ENCODE data around the gene DPP6. TPM values are rescaled to one million over a fixed set of nuclear protein-coding genes. Genes with fewer than 3 reads are reported as not detected.

The DPP6 gene
- total RNA-seq, 2 experiments from 2014 or later = not detected

GRCh38 chr7:154748089-154748786 is 696.0 kb downstream of the DPP6 start:
- BruUV-seq (replicated peaks) = no TSS peak
- Histone ChIP-seq H2AFZ (ENCODE audit: low read length) (no peak overlapping the region), H3K4me1 (ENCODE audit: insufficient read depth, low read length, poor library complexity, severe bottlenecking) (no peaks in the 10 kb centered on the region), H3K36me3 (ENCODE audit: insufficient read depth, low read length) (no peaks in the 10 kb centered on the region), H3K27ac (ENCODE audit: low read depth, low read length, poor library complexity, severe bottlenecking) (no peak overlapping the region), H4K20me1 (ENCODE audit: insufficient read depth, low read length) (no peaks in the 10 kb centered on the region), H3K9me2 (ENCODE audit: insufficient read depth, low read length) (no peaks in the 10 kb centered on the region), H3K4me2 (ENCODE audit: low read length) (no peak overlapping the region), H3K79me2 (ENCODE audit: insufficient read depth, low read depth, low read length) (no peaks in the 10 kb centered on the region), H3K9me3 (ENCODE audit: low read length) (no peaks in the 10 kb centered on the region), H3K4me3 (ENCODE audit: low read depth, low read length, poor library complexity, severe bottlenecking) (no peak overlapping the region)
- POLR2A ChIA-PET = no interaction called here
- TF ChIP-seq CTCF (conservative IDR thresholded peaks at IDR 0.05; ENCODE audit: low read length) = no peak
- TF ChIP-seq EZH2phosphoT487 (IDR thresholded peaks at IDR 0.05; ENCODE audit: borderline replicate concordance, low read depth, low read length) = no peak
- DNase-seq (ENCODE audit: low spot score) = no peak
- intact Hi-C loops (cut with micrococcal nuclease; ENCODE audit: unreplicated experiment) = no loop called here
- CTCF ChIA-PET (ENCODE audit: unreplicated experiment) = no interaction called here

- no TSS peak for BruUV-seq (replicated peaks)
- POLR2A ChIA-PET = no interaction called here
- Histone ChIP-seq H3K79me2 (ENCODE audit: insufficient read depth, low read depth, low read length) (no peaks in the 10 kb centered on the region), H3K4me1 (ENCODE audit: insufficient read depth, low read length, poor library complexity, severe bottlenecking) (no peaks in the 10 kb centered on the region), H4K20me1 (ENCODE audit: insufficient read depth, low read length) (no peaks in the 10 kb centered on the region), H3K27ac (ENCODE audit: low read depth, low read length, poor library complexity, severe bottlenecking) (no peak overlapping the region), H3K4me3 (ENCODE audit: low read depth, low read length, poor library complexity, severe bottlenecking) (no peak overlapping the region), H3K36me3 (ENCODE audit: insufficient read depth, low read length) (no peaks in the 10 kb centered on the region), H3K9me3 (ENCODE audit: low read length) (no peaks in the 10 kb centered on the region), H3K9me2 (ENCODE audit: insufficient read depth, low read length) (no peaks in the 10 kb centered on the region), H2AFZ (ENCODE audit: low read length) (no peak overlapping the region), H3K4me2 (ENCODE audit: low read length) (no peak overlapping the region)
- TF ChIP-seq CTCF (conservative IDR thresholded peaks at IDR 0.05; ENCODE audit: low read length) (no peak), EZH2phosphoT487 (IDR thresholded peaks at IDR 0.05; ENCODE audit: borderline replicate concordance, low read depth, low read length) (no peak)
- CTCF ChIA-PET (ENCODE audit: unreplicated experiment) = no interaction called here
- intact Hi-C loops (cut with micrococcal nuclease; ENCODE audit: unreplicated experiment) = no loop called here
- no peak for DNase-seq (ENCODE audit: low spot score)
Measured at GRCh38 chr7:154750353-154750801, 698.2 kb downstream of the DPP6 start.

GRCh38 chr7:154753226-154753625 is 701.0 kb downstream of the DPP6 start:
- Histone ChIP-seq H3K4me3 (ENCODE audit: low read depth, low read length, poor library complexity, severe bottlenecking) (no peak overlapping the region), H3K27ac (ENCODE audit: low read depth, low read length, poor library complexity, severe bottlenecking) (no peak overlapping the region), H2AFZ (ENCODE audit: low read length) (no peak overlapping the region), H3K4me1 (ENCODE audit: insufficient read depth, low read length, poor library complexity, severe bottlenecking) (no peaks in the 10 kb centered on the region), H3K36me3 (ENCODE audit: insufficient read depth, low read length) (no peaks in the 10 kb centered on the region), H3K79me2 (ENCODE audit: insufficient read depth, low read depth, low read length) (no peaks in the 10 kb centered on the region), H4K20me1 (ENCODE audit: insufficient read depth, low read length) (no peaks in the 10 kb centered on the region), H3K9me3 (ENCODE audit: low read length) (no peaks in the 10 kb centered on the region), H3K4me2 (ENCODE audit: low read length) (no peak overlapping the region), H3K9me2 (ENCODE audit: insufficient read depth, low read length) (no peaks in the 10 kb centered on the region)
- TF ChIP-seq EZH2phosphoT487 (IDR thresholded peaks at IDR 0.05; ENCODE audit: borderline replicate concordance, low read depth, low read length) (no peak), CTCF (conservative IDR thresholded peaks at IDR 0.05; ENCODE audit: low read length) (no peak)
- intact Hi-C loops (cut with micrococcal nuclease; ENCODE audit: unreplicated experiment) = no loop called here
- no peak for DNase-seq (ENCODE audit: low spot score)
- ChIA-PET CTCF (ENCODE audit: unreplicated experiment) (no interaction called here), POLR2A (no interaction called here)
- BruUV-seq (replicated peaks) = no TSS peak
